Hepatocyte (in vitro differentiated cells): Measurements from ENCODE around the gene RASGRP2. TPM values are rescaled to one million over a fixed set of nuclear protein-coding genes. Genes with fewer than 3 reads are reported as not detected.

Experiments used
- DNase-seq: peaks from one replicate; pipeline ENCODE4 v3.0.0-alpha.2; 2016; ENCODE audit warnings: low spot score
- H2AFZ ChIP-seq: fragments of 200-600 bp; sonication (generic); 2 replicates; pipeline ENCODE4 v1.6.0; 2016; ENCODE audit warnings: antibody characterized with exemption, mild to moderate bottlenecking
- H3K27ac ChIP-seq: fragments of 200-600 bp; sonication (generic); 2 replicates; pipeline ENCODE4 v1.5.1; 2016; ENCODE audit warnings: mild to moderate bottlenecking
- H3K27me3 ChIP-seq: fragments of 200-600 bp; sonication (generic); 2 replicates; pipeline ENCODE4 v1.6.1; 2016
- H3K36me3 ChIP-seq: fragments of 200-600 bp; sonication (generic); replicated peaks from 2 replicates; pipeline ENCODE4 v1.5.1; 2016; ENCODE audit warnings: low read depth; ENCODE audit not compliant: insufficient read depth
- H3K4me1 ChIP-seq: fragments of 200-600 bp; sonication (generic); 2 replicates; pipeline ENCODE4 v1.5.1; 2016; ENCODE audit warnings: mild to moderate bottlenecking, moderate library complexity; ENCODE audit not compliant: insufficient read depth
- H3K4me2 ChIP-seq: fragments of 200-600 bp; sonication (generic); 2 replicates; pipeline ENCODE4 v1.6.0; 2016
- H3K4me3 ChIP-seq: fragments of 200-600 bp; sonication (generic); 2 replicates; pipeline ENCODE4 v1.5.1; 2016; ENCODE audit warnings: mild to moderate bottlenecking
- H3K79me2 ChIP-seq: fragments of 200-600 bp; sonication (generic); 2 replicates; pipeline ENCODE4 v1.6.0; 2017; ENCODE audit warnings: mild to moderate bottlenecking
- H3K9me2 ChIP-seq: fragments of 200-600 bp; sonication (generic); replicated peaks from 2 replicates; pipeline ENCODE4 v1.6.0; 2017; ENCODE audit warnings: mild to moderate bottlenecking; ENCODE audit not compliant: insufficient read depth
- H3K9me3 ChIP-seq: fragments of 200-600 bp; sonication (generic); 2 replicates; pipeline ENCODE4 v1.5.1; 2016; ENCODE audit warnings: low read depth, mild to moderate bottlenecking
- H4K20me1 ChIP-seq: fragments of 200-600 bp; sonication (generic); 2 replicates; pipeline ENCODE4 v1.6.0; 2016; ENCODE audit warnings: mild to moderate bottlenecking; ENCODE audit not compliant: insufficient read depth, poor library complexity, severe bottlenecking
- EZH2 ChIP-seq: fragments of 200-600 bp; sonication (generic); IDR thresholded peaks from 2 replicates; pipeline ENCODE4 v1.6.1; 2016; ENCODE audit warnings: antibody characterized with exemption, mild to moderate bottlenecking, borderline replicate concordance
- EZH2phosphoT487 ChIP-seq: fragments of 200-600 bp; sonication (generic); IDR thresholded peaks from one replicate; pipeline ENCODE4 v1.6.1; 2018; ENCODE audit warnings: antibody characterized with exemption, mild to moderate bottlenecking, low read depth, moderate library complexity; ENCODE audit not compliant: unreplicated experiment, severe bottlenecking
- WGBS: methylation state at CpG from one replicate; pipeline ENCODE4 v1.1.6; 2016; ENCODE audit warnings: low lambda C conversion rate; ENCODE audit errors: missing lambda C conversion rate; 5-methylcytosine and 5-hydroxymethylcytosine counted together
- polyA plus RNA-seq: library from polyadenylated mRNA; unstranded; fragments of >200 nt; fragmentation: Nextera tagmentation; extraction: Ambion mirVana; gene quantifications from 2 replicates; pipeline ENCODE4 v1.2.1, GENCODE V29; 2016
- total RNA-seq: library from RNA; depleted of rRNA; stranded (reverse); fragments of >200 nt; gene quantifications from 2 replicates; pipeline ENCODE4 v1.2.3, GENCODE V29; 2014
- TF ChIP-seq, protein P1 (sequence below): fragments of 200-600 bp; sonication (generic); IDR thresholded peaks from 2 replicates; pipeline ENCODE4 v1.5.1; 2016; ENCODE audit warnings: antibody characterized with exemption, mild to moderate bottlenecking; ENCODE audit not compliant: poor library complexity

RASGRP2 gene
- total and polyA plus RNA-seq, 2 experiments from 2014 or later = 0.10 to 3.2 TPM

DNA sequence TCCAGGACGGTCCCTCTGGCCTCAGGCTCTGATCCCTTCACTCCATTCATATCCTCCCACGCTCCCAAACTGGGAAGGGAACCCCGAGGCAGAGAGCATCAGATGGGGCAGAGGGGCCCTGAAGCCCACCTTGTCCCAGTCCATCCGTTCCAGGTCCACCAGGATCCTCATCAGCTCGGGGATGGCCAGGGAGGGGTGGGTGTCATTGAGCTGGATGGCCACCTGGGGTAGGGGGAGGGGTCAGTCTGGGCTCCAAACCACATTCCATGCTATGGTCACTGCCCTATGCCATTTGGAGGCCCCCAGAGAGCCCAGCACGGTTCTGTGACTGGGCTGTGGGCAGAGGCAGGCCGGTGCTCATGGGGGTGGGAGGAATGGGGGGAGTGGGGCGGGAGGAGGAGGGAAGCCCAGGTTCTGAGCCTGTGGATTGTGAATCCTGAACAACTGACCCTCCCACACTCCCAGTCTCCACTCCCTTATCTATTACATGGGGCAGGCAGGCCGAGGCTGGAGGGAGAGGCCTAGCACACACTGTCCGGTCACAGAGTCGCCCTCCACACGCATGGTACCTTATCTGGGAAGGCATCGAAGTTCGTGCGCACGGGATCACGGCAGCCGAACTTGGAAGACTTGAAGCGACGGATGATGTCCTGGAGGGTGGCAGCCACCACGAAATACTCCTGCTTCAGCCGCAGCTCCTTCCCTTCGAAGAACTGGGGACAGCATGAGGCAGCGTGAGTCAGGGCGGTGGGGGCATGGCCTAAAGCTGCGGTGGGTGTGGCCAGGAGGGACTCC, 10.4 kb upstream of the RASGRP2 start:
- WGBS = 91% methylated on average over 23 of the region's 26 CpGs
- no peaks in the 10 kb centered on the region for H3K36me3 ChIP-seq
- H4K20me1 ChIP-seq = no peaks in the 10 kb centered on the region
- no peaks in the 10 kb centered on the region for H3K9me2 ChIP-seq
- H3K4me2 ChIP-seq = no peak overlapping the region
- TF ChIP-seq EZH2 = no peak
- TF ChIP-seq, protein P1, sequence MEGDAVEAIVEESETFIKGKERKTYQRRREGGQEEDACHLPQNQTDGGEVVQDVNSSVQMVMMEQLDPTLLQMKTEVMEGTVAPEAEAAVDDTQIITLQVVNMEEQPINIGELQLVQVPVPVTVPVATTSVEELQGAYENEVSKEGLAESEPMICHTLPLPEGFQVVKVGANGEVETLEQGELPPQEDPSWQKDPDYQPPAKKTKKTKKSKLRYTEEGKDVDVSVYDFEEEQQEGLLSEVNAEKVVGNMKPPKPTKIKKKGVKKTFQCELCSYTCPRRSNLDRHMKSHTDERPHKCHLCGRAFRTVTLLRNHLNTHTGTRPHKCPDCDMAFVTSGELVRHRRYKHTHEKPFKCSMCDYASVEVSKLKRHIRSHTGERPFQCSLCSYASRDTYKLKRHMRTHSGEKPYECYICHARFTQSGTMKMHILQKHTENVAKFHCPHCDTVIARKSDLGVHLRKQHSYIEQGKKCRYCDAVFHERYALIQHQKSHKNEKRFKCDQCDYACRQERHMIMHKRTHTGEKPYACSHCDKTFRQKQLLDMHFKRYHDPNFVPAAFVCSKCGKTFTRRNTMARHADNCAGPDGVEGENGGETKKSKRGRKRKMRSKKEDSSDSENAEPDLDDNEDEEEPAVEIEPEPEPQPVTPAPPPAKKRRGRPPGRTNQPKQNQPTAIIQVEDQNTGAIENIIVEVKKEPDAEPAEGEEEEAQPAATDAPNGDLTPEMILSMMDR = no peak
- TF ChIP-seq EZH2phosphoT487 = no peak
- H3K4me1 ChIP-seq = no peaks in the 10 kb centered on the region
- H3K9me3 ChIP-seq = no peaks in the 10 kb centered on the region
- no peaks in the 10 kb centered on the region for H3K79me2 ChIP-seq
- H3K27me3 ChIP-seq = no peaks in the 10 kb centered on the region
- no peak overlapping the region for H3K27ac ChIP-seq
- DNase-seq = no peak
- H3K4me3 ChIP-seq = no peak overlapping the region
- H2AFZ ChIP-seq = no peak overlapping the region

- Histone ChIP-seq H2AFZ (no peak overlapping the region), H3K9me2 (no peaks in the 10 kb centered on the region), H3K4me3 (no peak overlapping the region), H3K9me3 (no peaks in the 10 kb centered on the region), H4K20me1 (no peaks in the 10 kb centered on the region), H3K4me2 (no peak overlapping the region), H3K27ac (no peak overlapping the region), H3K36me3 (no peaks in the 10 kb centered on the region), H3K27me3 (no peaks in the 10 kb centered on the region), H3K4me1 (no peaks in the 10 kb centered on the region), H3K79me2 (no peaks in the 10 kb centered on the region)
- WGBS = 95% methylated on average over 20 of the region's 43 CpGs
- TF ChIP-seq EZH2phosphoT487 (no peak), EZH2 (no peak)
- TF ChIP-seq, protein P1 = no peak
- no peak for DNase-seq
These were observed 9.6 kb upstream of the RASGRP2 start for GRCh38 chr11:64753380-64754123.

DNA sequence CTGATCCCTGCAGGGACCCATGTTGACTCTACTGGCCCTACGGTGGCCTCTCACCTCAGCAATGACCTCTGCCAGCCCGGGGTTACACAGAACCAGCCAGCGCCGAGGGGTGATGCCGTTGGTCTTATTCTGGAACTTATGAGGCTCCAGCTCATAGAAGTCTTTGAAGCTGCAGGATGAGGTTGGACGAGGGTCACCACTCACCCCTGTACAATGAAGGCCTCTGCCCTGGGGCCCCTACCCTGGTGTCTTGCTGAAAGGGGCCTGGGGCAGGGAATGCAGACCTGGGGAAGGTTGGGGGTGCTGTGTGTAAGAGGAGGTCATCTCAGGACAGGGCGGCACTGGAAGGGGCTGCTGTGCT, 9.1 kb upstream of the RASGRP2 start:
- Histone ChIP-seq H2AFZ (no peak overlapping the region), H3K36me3 (no peaks in the 10 kb centered on the region), H4K20me1 (no peaks in the 10 kb centered on the region), H3K9me3 (no peaks in the 10 kb centered on the region), H3K79me2 (no peaks in the 10 kb centered on the region), H3K27ac (no peak overlapping the region), H3K4me2 (no peak overlapping the region), H3K4me1 (no peaks in the 10 kb centered on the region), H3K27me3 (no peaks in the 10 kb centered on the region), H3K9me2 (no peaks in the 10 kb centered on the region), H3K4me3 (no peak overlapping the region)
- no peak for TF ChIP-seq EZH2
- TF ChIP-seq EZH2phosphoT487 = no peak
- TF ChIP-seq, protein P1 = no peak
- DNase-seq = no peak
- 95% methylated on average over 7 of the region's 7 CpGs for WGBS
